Stimulated activated naive CD8-positive, alpha-beta T cell treated with anti-CD3 and anti-CD28 coated beads, Interleukin-15, Interleukin-2, amounts not matched to agents 100 U/mL and 50 U/mL, for 24 hours (primary cell): Measurements from ENCODE around the gene ARMCX4.
"Not testable (repeated sequence)": the region's sequence is repeated elsewhere in the genome, so short reads cannot be mapped to it uniquely, and the experiment has no call there.

Experiments
- ATAC-seq: fragments of 150-1000 bp; cut with Tn5 transposase; one replicate; pipeline ENCODE4 v1.10.0; 2021
- DNase-seq: peaks from one replicate; pipeline ENCODE4 v3.0.0; 2021

The ARMCX4 gene

GRCh38 chrX:101485212-101485949 lies at the start of gene ARMCX4:
TSS of gene ARMCX4 (plus strand) at chrX:101485456. CDS start at chrX:101488590, 3,134 bp downstream.
- ATAC-seq: peak; percentile 77
- peak; percentile 32 for DNase-seq

GRCh38 chrX:101442085-101442484 lies 43.2 kb upstream of the ARMCX4 start:
- ATAC-seq (no peak), DNase-seq (no peak)

GRCh38 chrX:101449279-101449678 lies 36.0 kb upstream of the ARMCX4 start:
- no peak for DNase-seq
- ATAC-seq: no peak

GRCh38 chrX:101450085-101450484 lies 35.2 kb upstream of the ARMCX4 start:
- no peak for DNase-seq
- no peak for ATAC-seq

GRCh38 chrX:101450961-101451360 lies 34.3 kb upstream of the ARMCX4 start:
- DNase-seq: no peak
- no peak for ATAC-seq

- DNase-seq: no peak
- ATAC-seq: no peak
Measured at GRCh38 chrX:101452056-101452455, 33.2 kb upstream of the ARMCX4 start.

GRCh38 chrX:101460669-101461068 lies 24.6 kb upstream of the ARMCX4 start:
- no peak for ATAC-seq
- no peak for DNase-seq

- no peak for DNase-seq
- no peak for ATAC-seq
Measured at GRCh38 chrX:101462892-101463291, 22.4 kb upstream of the ARMCX4 start.

- DNase-seq (no peak), ATAC-seq (no peak)
Measured at GRCh38 chrX:101478366-101478765, 6.9 kb upstream of the ARMCX4 start.

GRCh38 chrX:101482296-101482695 lies 3.0 kb upstream of the ARMCX4 start:
- ATAC-seq: no peak
- DNase-seq: no peak

GRCh38 chrX:101483705-101484104 lies 1.6 kb upstream of the ARMCX4 start:
- ATAC-seq (no peak), DNase-seq (no peak)

GRCh38 chrX:101484135-101484534 lies 1.1 kb upstream of the ARMCX4 start:
- ATAC-seq (no peak), DNase-seq (no peak)

GRCh38 chrX:101488796-101489195 lies 3.5 kb downstream of the ARMCX4 start:
- ATAC-seq (no peak), DNase-seq (no peak)

GRCh38 chrX:101491943-101492342 lies 6.7 kb downstream of the ARMCX4 start:
- ATAC-seq: no peak
- no peak for DNase-seq

GRCh38 chrX:101493225-101493624 lies 8.0 kb downstream of the ARMCX4 start:
- no peak for DNase-seq
- no peak for ATAC-seq

GRCh38 chrX:101502929-101503328 lies 17.7 kb downstream of the ARMCX4 start:
- DNase-seq, ATAC-seq: not testable (repeated sequence)

GRCh38 chrX:101507372-101507771 lies 22.1 kb downstream of the ARMCX4 start:
- DNase-seq (no peak), ATAC-seq (no peak)

- ATAC-seq (no peak), DNase-seq (no peak)
Measured at GRCh38 chrX:101507986-101508385, 22.7 kb downstream of the ARMCX4 start.

GRCh38 chrX:101530944-101531343 lies 45.7 kb downstream of the ARMCX4 start:
- no peak for DNase-seq
- ATAC-seq: no peak
